Measurements from ENCODE around the gene WDFY1.

The WDFY1 gene

DNA sequence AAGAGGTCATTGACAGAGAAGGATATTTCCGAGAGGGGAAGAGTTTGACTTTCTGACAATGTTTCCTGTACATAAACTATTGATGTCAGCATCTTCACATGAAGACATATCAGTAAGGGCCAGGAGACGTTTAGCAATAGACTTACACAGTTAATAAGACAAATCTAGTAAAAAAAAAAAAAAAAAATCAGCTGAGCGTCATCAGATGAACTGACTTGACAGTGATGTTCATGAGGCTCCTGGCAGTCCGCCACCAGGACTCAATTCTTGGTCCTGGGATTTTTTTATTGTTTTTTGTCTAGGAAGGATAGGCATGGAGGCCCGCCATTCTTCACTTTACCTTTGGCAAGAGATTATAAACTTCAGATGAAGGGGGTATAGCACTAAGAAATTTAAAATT is 26.6 kb upstream of the WDFY1 start:
- no peak for DNase-seq (ENCODE audit: low read depth, low spot score)
- TF ChIP-seq YY1 (IDR thresholded peaks at IDR 0.05; ENCODE audit: insufficient read depth, insufficient read length), result no peak
- no peak for TF ChIP-seq SUZ12 (IDR thresholded peaks at IDR 0.05; ENCODE audit: extremely low read depth, insufficient read depth, insufficient read length)
- no peak for TF ChIP-seq ZNF274 (IDR thresholded peaks at IDR 0.05; ENCODE audit: low read depth, low read length)
- H3K9ac ChIP-seq (ENCODE audit: insufficient read length, low read depth), result no peak overlapping the region
- no peaks in the 10 kb centered on the region for H3K9me3 ChIP-seq (ENCODE audit: insufficient read depth, low read length)
- H3K4me1 ChIP-seq (ENCODE audit: insufficient read depth, insufficient read length), result no peaks in the 10 kb centered on the region
- H3K4me3 ChIP-seq (ENCODE audit: insufficient read length, low read depth), result no peak overlapping the region
- peaks cover 17% of the 10 kb centered on the region for H3K36me3 ChIP-seq (ENCODE audit: insufficient read depth, insufficient read length, low read length)
- H3K27me3 ChIP-seq (ENCODE audit: insufficient read depth, insufficient read length), result no peaks in the 10 kb centered on the region

- H3K27me3 ChIP-seq (ENCODE audit: insufficient read depth, insufficient read length), result no peaks in the 10 kb centered on the region
- H3K9me3 ChIP-seq (ENCODE audit: insufficient read depth, low read length), result no peaks in the 10 kb centered on the region
- no peaks in the 10 kb centered on the region for H3K4me1 ChIP-seq (ENCODE audit: insufficient read depth, insufficient read length)
- H3K36me3 ChIP-seq (ENCODE audit: insufficient read depth, insufficient read length, low read length), result peaks cover 27% of the 10 kb centered on the region
- DNase-seq (ENCODE audit: low read depth, low spot score), result peak; percentile 46
- H3K4me3 ChIP-seq (ENCODE audit: insufficient read length, low read depth), result no peak overlapping the region
- no peak overlapping the region for H3K9ac ChIP-seq (ENCODE audit: insufficient read length, low read depth)
- TF ChIP-seq SUZ12 (IDR thresholded peaks at IDR 0.05; ENCODE audit: extremely low read depth, insufficient read depth, insufficient read length), result no peak
These were observed 25.4 kb upstream of the WDFY1 start for GRCh38 chr2:223970343-223971128.

GRCh38 chr2:223969856-223970255 is 24.7 kb upstream of the WDFY1 start:
- no peak for TF ChIP-seq SUZ12 (IDR thresholded peaks at IDR 0.05; ENCODE audit: extremely low read depth, insufficient read depth, insufficient read length)
- H3K9me3 ChIP-seq (ENCODE audit: insufficient read depth, low read length), result no peaks in the 10 kb centered on the region
- H3K4me3 ChIP-seq (ENCODE audit: insufficient read length, low read depth), result no peak overlapping the region
- no peak overlapping the region for H3K9ac ChIP-seq (ENCODE audit: insufficient read length, low read depth)
- peaks cover 30% of the 10 kb centered on the region for H3K36me3 ChIP-seq (ENCODE audit: insufficient read depth, insufficient read length, low read length)
- H3K4me1 ChIP-seq (ENCODE audit: insufficient read depth, insufficient read length), result no peaks in the 10 kb centered on the region
- no peaks in the 10 kb centered on the region for H3K27me3 ChIP-seq (ENCODE audit: insufficient read depth, insufficient read length)
- DNase-seq (ENCODE audit: low read depth, low spot score), result no peak

DNA sequence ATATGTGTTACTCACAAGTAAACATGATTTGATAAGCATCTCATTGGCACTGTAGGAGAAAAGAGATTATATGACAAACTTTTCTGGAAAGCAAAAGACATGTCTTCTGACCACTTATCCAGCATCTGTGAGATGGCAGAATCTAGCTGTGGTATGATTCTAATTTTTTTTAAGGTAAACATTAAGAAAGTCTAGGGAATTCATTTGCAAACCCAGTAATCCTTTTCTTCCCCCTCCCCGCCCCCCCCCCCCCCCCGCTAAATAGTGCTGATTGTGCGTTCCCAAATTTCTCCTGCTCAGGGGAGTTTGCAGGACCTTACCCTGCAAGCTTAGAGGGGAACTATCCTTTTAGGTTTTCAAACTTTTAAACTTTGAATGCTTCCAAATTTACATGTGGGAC is 24.2 kb upstream of the WDFY1 start:
- Histone ChIP-seq H3K36me3 (ENCODE audit: insufficient read depth, insufficient read length, low read length) (peaks cover 33% of the 10 kb centered on the region), H3K9ac (ENCODE audit: insufficient read length, low read depth) (no peak overlapping the region), H3K27me3 (ENCODE audit: insufficient read depth, insufficient read length) (no peaks in the 10 kb centered on the region), H3K9me3 (ENCODE audit: insufficient read depth, low read length) (no peaks in the 10 kb centered on the region), H3K4me1 (ENCODE audit: insufficient read depth, insufficient read length) (no peaks in the 10 kb centered on the region), H3K4me3 (ENCODE audit: insufficient read length, low read depth) (no peak overlapping the region)
- TF ChIP-seq ZNF274 (IDR thresholded peaks at IDR 0.05; ENCODE audit: low read depth, low read length), result no peak
- TF ChIP-seq YY1 (IDR thresholded peaks at IDR 0.05; ENCODE audit: insufficient read depth, insufficient read length), result no peak
- TF ChIP-seq SUZ12 (IDR thresholded peaks at IDR 0.05; ENCODE audit: extremely low read depth, insufficient read depth, insufficient read length), result no peak
- DNase-seq (ENCODE audit: low read depth, low spot score), result no peak

DNA sequence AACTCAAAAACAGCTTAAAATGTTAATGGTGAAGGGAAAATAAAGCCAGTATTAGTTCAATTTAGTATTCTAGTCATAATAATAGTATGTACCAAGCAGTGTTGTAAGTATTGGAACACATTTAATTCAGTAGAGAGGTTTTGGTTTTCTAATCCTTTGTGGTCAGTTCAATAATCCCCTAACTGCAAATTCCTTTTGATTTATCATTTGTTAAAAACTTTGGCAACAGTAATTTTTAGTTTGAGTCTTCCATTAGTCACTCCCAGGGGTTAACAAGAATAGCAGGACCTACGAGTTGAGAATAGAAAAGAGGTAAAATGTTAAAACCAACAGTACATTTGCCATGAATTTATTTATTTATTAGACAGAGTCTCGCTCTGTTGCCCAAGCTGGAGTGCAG is 22.8 kb upstream of the WDFY1 start:
- TF ChIP-seq SUZ12 (IDR thresholded peaks at IDR 0.05; ENCODE audit: extremely low read depth, insufficient read depth, insufficient read length), result no peak
- no peak for TF ChIP-seq YY1 (IDR thresholded peaks at IDR 0.05; ENCODE audit: insufficient read depth, insufficient read length)
- TF ChIP-seq ZNF274 (IDR thresholded peaks at IDR 0.05; ENCODE audit: low read depth, low read length), result no peak
- Histone ChIP-seq H3K4me1 (ENCODE audit: insufficient read depth, insufficient read length) (no peaks in the 10 kb centered on the region), H3K9me3 (ENCODE audit: insufficient read depth, low read length) (no peaks in the 10 kb centered on the region), H3K9ac (ENCODE audit: insufficient read length, low read depth) (no peak overlapping the region), H3K36me3 (ENCODE audit: insufficient read depth, insufficient read length, low read length) (peaks cover 46% of the 10 kb centered on the region), H3K27me3 (ENCODE audit: insufficient read depth, insufficient read length) (no peaks in the 10 kb centered on the region), H3K4me3 (ENCODE audit: insufficient read length, low read depth) (no peak overlapping the region)
- DNase-seq (ENCODE audit: low read depth, low spot score), result no peak

GRCh38 chr2:223959688-223960087 is 14.6 kb upstream of the WDFY1 start:
- no peak for DNase-seq (ENCODE audit: low read depth, low spot score)
- no peak overlapping the region for H3K9ac ChIP-seq (ENCODE audit: insufficient read length, low read depth)
- no peak for TF ChIP-seq YY1 (IDR thresholded peaks at IDR 0.05; ENCODE audit: insufficient read depth, insufficient read length)
- TF ChIP-seq ZNF274 (IDR thresholded peaks at IDR 0.05; ENCODE audit: low read depth, low read length), result no peak
- no peak for TF ChIP-seq SUZ12 (IDR thresholded peaks at IDR 0.05; ENCODE audit: extremely low read depth, insufficient read depth, insufficient read length)

GRCh38 chr2:223957092-223957851 is 12.1 kb upstream of the WDFY1 start, which contains the start of gene MRPL44:
Gene MRPL44 (plus strand): TSS chr2:223957463. CDS start chr2:223957473, 10 bp downstream.
- TF ChIP-seq YY1 (IDR thresholded peaks at IDR 0.05; ENCODE audit: insufficient read depth, insufficient read length) (peak; percentile 87), ZNF274 (IDR thresholded peaks at IDR 0.05; ENCODE audit: low read depth, low read length) (no peak), SUZ12 (IDR thresholded peaks at IDR 0.05; ENCODE audit: extremely low read depth, insufficient read depth, insufficient read length) (no peak)
- Histone ChIP-seq H3K9ac (ENCODE audit: insufficient read length, low read depth) (peak within 1 kb of the TSS; percentile 98), H3K9me3 (ENCODE audit: insufficient read depth, low read length) (no peaks in the 10 kb centered on the region), H3K4me3 (ENCODE audit: insufficient read length, low read depth) (peak within 1 kb of the TSS; percentile 94), H3K4me1 (ENCODE audit: insufficient read depth, insufficient read length) (no peaks in the 10 kb centered on the region), H3K36me3 (ENCODE audit: insufficient read depth, insufficient read length, low read length) (peaks cover 40% of the 10 kb centered on the region), H3K27me3 (ENCODE audit: insufficient read depth, insufficient read length) (peaks cover 13% of the 10 kb centered on the region)
- peak; percentile 94 for DNase-seq (ENCODE audit: low read depth, low spot score)

More at GRCh38 chr2:223959688-223960087, 14.6 kb upstream of the WDFY1 start:
- H3K27me3 ChIP-seq (ENCODE audit: insufficient read depth, insufficient read length), result peaks cover 13% of the 10 kb centered on the region
- H3K4me1 ChIP-seq (ENCODE audit: insufficient read depth, insufficient read length), result no peaks in the 10 kb centered on the region
- no peak overlapping the region for H3K4me3 ChIP-seq (ENCODE audit: insufficient read length, low read depth)
- H3K36me3 ChIP-seq (ENCODE audit: insufficient read depth, insufficient read length, low read length), result peaks cover 58% of the 10 kb centered on the region
- no peaks in the 10 kb centered on the region for H3K9me3 ChIP-seq (ENCODE audit: insufficient read depth, low read length)
